ENCODE measurements around the gene GPR173.

The GPR173 gene

DNA sequence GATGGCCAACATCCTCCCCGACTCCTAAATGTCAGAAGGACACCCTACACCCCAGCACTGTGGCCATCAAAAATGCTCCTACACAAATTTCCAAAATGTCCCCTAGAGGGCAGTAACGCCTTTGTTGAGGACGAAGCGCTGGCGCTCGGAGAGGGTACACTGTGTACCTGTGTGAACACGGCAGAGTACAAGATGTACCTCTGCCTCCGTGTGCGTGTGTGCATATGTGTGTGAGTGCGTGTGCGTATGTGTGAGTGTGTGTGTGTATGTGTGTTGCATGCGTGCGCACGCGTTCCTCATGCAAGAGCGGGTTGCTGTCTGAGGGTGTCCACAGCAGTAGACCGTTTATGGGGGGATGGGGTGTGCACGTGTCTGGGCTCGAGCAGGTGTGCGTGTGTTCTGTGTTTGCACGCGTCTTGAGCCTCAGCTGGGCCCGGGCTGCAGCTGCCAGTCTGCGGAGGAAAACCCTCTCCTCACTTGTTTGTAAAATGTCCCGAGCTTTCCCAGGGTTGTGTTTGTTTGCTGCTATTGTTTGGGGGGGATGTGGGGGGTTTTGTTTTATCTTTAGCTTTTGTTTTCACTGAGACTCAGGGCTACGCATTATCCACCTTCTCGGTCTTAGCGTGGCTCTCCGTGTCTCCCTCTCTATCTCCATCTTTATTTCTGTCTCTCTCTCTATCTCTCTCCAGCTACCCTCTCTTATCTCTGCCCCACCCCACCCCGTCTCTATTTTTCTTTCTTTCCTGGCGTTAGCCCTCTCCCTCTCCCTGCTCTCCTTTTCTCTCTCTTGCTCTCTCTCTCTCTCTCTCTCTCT, 23.2 kb downstream of the GPR173 start:
- peak; percentile 75 for DNase-seq (ENCODE audit: low spot score)

DNA sequence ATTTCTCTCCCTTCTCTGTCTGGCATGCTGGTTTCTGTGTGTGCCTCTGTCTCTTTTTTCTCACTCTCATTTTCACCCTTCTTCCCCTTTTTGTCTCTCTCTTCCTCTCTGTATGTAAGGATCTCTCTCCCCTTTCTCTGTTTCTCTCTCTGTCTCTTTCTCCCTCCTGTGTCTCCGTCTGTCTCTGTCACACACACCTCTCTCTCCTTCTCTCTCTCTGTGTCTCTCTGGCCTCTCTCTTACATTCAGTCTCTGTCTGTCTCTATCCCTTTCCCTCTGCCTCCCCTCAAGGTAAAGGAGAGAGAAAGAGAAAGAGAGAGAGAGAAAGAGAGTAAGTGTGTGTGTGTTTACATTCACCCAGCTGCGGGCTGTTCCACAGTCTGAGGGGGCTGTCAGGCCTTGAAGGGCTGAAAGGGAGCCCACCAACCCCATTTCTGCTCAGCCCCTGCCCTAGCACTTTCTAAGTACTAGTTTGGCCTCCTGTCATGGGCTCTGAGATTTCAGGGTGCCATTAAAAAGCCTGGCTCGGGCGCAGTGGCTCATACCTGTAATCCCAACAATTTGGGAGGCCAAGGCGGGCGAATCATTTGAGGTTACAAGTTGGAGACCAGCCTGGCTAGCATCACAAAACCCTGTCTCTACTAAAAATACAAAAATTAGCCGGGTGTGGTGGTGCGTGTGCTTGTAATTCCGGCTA, 24.0 kb downstream of the GPR173 start:
- no peak for DNase-seq (ENCODE audit: low spot score)

GRCh38 chrX:53073115-53073586, 24.6 kb downstream of the GPR173 start:
- DNase-seq (ENCODE audit: low spot score), result no peak

- no peak for DNase-seq (ENCODE audit: low spot score)
These were observed 26.4 kb downstream of the GPR173 start for GRCh38 chrX:53075011-53075410.

DNA sequence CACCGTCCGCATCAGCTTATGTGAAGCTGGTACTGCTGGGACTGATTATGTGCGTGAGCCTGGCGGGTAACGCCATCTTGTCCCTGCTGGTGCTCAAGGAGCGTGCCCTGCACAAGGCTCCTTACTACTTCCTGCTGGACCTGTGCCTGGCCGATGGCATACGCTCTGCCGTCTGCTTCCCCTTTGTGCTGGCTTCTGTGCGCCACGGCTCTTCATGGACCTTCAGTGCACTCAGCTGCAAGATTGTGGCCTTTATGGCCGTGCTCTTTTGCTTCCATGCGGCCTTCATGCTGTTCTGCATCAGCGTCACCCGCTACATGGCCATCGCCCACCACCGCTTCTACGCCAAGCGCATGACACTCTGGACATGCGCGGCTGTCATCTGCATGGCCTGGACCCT, 28.1 kb downstream of the GPR173 start:
- DNase-seq (ENCODE audit: low spot score), result no peak

DNA sequence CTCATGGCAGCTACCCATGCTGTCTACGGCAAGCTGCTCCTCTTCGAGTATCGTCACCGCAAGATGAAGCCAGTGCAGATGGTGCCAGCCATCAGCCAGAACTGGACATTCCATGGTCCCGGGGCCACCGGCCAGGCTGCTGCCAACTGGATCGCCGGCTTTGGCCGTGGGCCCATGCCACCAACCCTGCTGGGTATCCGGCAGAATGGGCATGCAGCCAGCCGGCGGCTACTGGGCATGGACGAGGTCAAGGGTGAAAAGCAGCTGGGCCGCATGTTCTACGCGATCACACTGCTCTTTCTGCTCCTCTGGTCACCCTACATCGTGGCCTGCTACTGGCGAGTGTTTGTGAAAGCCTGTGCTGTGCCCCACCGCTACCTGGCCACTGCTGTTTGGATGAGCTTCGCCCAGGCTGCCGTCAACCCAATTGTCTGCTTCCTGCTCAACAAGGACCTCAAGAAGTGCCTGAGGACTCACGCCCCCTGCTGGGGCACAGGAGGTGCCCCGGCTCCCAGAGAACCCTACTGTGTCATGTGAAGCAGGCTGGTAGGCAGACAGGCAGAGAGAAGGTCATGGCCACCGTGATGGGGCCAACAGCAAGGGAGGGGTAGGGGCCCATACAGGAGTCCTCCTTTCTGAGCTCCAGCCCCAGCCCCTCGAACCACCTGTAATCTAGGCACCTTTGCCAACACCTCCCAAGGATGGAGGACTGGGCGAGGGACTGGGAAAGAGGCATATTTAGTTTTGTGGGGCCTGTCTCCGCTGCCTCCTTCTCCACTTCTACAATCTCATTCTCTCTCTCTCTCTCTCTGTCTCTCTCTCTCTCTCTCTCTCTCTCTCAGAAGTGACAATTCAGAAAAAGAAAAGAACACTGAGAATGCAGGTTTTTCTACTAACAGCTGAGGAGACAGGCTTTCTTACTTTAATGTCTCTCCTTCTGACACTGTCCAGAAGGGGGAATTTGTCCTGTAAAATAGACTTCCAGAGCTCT, 28.9 kb downstream of the GPR173 start:
- no peak for DNase-seq (ENCODE audit: low spot score)

DNA sequence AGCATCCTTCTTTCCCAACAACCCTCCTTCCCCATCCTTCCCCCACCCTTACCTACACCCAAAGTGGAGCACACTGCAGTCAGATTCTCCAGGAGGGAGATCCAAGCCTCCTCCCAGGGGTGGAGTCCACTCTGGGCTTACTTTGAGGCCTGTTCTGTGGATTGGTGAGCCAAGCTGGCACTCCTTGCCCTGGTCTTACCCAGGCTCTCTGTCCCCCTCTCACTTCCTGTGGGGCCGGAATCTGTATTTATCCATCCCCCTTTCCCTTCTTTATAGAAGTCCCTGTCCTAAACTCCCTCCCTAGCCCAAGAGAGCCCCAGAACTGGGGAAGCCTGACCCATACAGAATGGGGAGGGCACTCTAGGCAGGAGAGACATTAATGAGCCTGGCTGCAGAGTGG, 30.4 kb downstream of the GPR173 start:
- no peak for DNase-seq (ENCODE audit: low spot score)

DNA sequence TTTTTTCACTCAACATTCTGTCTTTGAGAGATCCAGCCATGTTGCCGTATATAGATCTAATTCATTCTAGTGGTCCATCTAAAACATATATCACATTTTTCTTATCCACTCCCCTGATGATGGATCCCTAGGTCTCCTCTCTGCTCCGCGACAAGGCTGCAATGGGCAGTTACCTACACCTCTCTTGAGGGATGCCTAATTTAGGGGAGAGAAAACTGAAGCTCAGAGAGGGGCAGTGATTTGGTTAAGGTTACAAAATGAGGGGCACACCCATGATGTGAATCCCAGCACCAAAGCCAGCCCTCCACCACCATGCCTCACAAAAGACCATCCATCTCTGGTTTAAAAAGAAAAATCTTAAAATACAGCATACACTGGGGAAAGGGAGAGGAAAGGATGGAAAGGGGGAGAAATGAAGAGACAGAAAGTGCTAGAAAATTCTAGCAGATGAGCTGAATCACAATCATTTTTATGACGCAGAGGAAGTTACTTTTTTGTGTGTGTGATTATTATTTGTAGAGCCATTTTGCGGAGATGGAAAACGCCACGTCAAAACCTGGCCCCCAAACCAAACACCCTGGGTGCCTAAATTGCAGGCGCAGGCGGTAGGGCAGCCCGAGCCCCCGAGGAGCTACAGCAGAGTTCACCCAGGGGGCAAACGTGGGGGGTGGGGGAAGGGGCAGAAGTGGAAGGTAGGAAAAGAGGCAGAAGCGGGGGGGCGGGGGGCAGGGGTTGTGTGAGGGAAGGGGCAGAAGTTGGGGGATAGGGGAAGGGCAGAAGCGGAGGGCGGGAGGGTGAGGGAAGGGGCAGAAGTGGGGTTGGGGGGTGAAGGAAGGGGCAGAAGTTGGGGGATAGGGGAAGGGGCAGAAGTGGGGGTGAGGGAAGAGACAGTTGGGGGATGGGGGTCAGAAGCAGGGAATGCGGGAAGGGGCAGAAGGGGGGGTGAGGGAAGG, 32.3 kb downstream of the GPR173 start:
- no peak for DNase-seq (ENCODE audit: low spot score)

GRCh38 chrX:53081925-53082772, 33.6 kb downstream of the GPR173 start, which contains the start of gene TSPYL2:
Gene TSPYL2, plus strand, starts transcription at chrX:53082367. Its CDS starts 132 bp downstream, at chrX:53082499.
- peak; percentile 97 for DNase-seq (ENCODE audit: low spot score)

DNA sequence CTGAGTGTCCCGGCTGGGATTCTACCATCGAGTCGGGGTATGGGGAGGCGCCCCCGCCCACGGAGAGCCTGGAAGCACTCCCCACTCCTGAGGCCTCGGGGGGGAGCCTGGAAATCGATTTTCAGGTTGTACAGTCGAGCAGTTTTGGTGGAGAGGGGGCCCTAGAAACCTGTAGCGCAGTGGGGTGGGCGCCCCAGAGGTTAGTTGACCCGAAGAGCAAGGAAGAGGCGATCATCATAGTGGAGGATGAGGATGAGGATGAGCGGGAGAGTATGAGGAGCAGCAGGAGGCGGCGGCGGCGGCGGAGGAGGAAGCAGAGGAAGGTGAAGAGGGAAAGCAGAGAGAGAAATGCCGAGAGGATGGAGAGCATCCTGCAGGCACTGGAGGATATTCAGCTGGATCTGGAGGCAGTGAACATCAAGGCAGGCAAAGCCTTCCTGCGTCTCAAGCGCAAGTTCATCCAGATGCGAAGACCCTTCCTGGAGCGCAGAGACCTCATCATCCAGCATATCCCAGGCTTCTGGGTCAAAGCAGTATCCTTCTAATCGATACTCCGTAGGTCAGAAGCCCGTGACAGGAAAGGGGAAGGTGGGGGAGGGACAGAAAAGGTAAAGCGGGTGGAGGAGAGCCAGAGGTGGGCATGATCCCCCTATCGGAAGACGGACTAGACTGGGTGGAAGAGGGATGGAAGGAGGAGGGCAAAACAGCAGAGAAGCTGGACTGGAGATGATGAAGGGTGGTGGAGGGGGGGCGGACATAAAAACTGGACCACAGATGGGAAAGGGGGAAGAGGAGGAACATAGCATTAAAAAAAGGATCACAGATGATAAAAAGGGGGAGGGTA, 34.4 kb downstream of the GPR173 start:
- DNase-seq (ENCODE audit: low spot score), result no peak

- DNase-seq (ENCODE audit: low spot score), result no peak
These were observed 35.5 kb downstream of the GPR173 start for GRCh38 chrX:53084043-53084570.

GRCh38 chrX:53084863-53085262, 36.3 kb downstream of the GPR173 start:
- DNase-seq (ENCODE audit: low spot score), result no peak

GRCh38 chrX:53085661-53086229, 37.2 kb downstream of the GPR173 start:
- no peak for DNase-seq (ENCODE audit: low spot score)

DNA sequence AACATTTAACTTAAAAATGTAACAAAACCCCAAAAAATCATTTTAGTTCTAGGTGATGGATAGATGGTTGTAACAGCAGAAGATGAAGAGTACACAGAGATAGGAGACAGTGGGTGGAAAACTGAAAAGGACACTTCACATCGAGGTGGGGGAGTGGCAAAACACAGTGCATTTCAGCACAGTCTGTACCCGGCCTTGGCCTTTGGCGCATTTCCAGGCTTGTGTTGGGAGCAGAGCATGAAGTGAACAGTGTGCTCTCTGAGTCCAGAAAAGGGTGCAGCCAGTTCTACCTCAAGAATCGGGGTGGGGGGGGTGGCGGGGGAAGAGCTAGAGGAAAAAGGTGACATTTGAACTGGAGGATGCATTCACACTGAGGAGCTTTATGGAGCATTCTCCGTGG, 37.9 kb downstream of the GPR173 start:
- peak; percentile 42 for DNase-seq (ENCODE audit: low spot score)

GRCh38 chrX:53087388-53087831, 38.8 kb downstream of the GPR173 start:
- DNase-seq (ENCODE audit: low spot score), result no peak

GRCh38 chrX:53088136-53088974, 39.8 kb downstream of the GPR173 start:
- DNase-seq (ENCODE audit: low spot score), result peak; percentile 81

GRCh38 chrX:53089224-53089842, 40.7 kb downstream of the GPR173 start:
- DNase-seq (ENCODE audit: low spot score), result peak; percentile 72
